Measurements from ENCODE around the gene SPRED1. TPM values are rescaled to one million over a fixed set of nuclear protein-coding genes. Genes with fewer than 3 reads are reported as not detected.

The SPRED1 gene
- 38.9 and 105 TPM in 2 replicates for total RNA-seq (ENCODE audit: low replicate concordance)

DNA sequence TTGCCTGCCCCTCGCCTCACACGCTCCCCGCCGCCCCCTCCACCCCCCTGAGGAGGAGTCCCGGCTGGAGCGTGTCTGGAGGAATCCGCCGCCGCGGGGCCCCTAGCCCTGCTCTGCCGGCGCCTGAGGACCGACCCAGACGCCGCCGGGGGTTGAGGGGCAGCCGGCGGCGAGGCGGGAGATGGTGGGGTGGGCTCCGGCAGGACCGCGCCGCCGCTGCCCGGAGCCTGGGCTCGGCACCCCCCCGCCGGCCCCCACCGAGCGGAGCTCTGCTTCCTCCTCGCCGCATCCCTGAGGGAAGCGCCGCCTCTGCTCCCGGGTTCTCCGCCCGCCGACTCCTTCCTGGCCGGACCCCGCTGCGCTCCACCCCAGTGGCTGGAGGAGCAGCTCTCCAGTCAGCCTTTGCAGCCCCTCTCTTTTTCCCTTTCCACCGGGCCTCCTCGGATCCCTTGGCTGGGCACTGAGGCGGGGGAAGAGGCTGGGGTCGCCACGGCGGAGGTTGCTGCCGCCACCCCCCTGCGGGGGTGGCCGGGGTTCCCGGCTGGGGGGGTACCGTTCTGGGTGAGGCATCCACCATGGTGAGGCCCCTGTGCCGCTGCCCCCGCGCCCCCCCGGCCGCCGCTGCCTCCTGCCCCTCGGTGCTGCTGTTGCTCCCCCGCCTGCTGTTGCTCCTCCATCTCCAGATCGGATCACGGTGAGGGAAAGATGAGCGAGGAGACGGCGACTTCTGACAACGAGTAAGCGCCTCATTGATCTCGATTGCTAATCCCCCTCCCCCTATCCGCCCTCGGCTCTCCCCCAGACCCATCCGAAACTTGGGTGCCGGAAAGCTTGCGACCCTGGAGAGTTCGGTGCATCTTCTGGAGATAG lies at the start of gene SPRED1:
TSS of gene SPRED1 (plus strand) at position 356 of the 870 bp plus-strand sequence. CDS start at position 706, 350 bp downstream.

Other genes with a start within 250 kb of the SPRED1 start
- 1.1 and 6.2 TPM in 2 replicates for gene FAM98B, start 201.3 kb downstream of the SPRED1 start, total RNA-seq (ENCODE audit: low replicate concordance)

Data from smooth muscle cell of the coronary artery (primary cell).